Endodermal cell (in vitro differentiated cells): ENCODE results near the gene COQ8B. TPM values are rescaled to one million over a fixed set of nuclear protein-coding genes. Genes with fewer than 3 reads are reported as not detected.

Experiments
- DNase-seq: peaks from one replicate; pipeline ENCODE4 v3.0.0-alpha.2; 2017
- H3K27ac ChIP-seq: 2 replicates; pipeline ENCODE4 v1.5.1; 2013; ENCODE audit warnings: mild to moderate bottlenecking, low read depth, low read length, moderate library complexity
- H3K27me3 ChIP-seq: 2 replicates; pipeline ENCODE4 v1.6.1; 2013; ENCODE audit warnings: mild to moderate bottlenecking, low read length, moderate library complexity; ENCODE audit not compliant: insufficient read depth, control insufficient read depth, poor library complexity, severe bottlenecking
- H3K36me3 ChIP-seq: 2 replicates; pipeline ENCODE4 v1.7.0; 2013; ENCODE audit warnings: mild to moderate bottlenecking, low read length, moderate library complexity; ENCODE audit not compliant: control insufficient read depth, insufficient read depth
- H3K4me1 ChIP-seq: one replicate; pipeline ENCODE4 v1.7.0; 2013; ENCODE audit warnings: low read length; ENCODE audit not compliant: control insufficient read depth, insufficient read depth
- H3K4me3 ChIP-seq: 2 replicates; pipeline ENCODE4 v1.5.1; 2013; ENCODE audit warnings: mild to moderate bottlenecking, low read length, moderate library complexity
- H3K9ac ChIP-seq: 2 replicates; pipeline ENCODE4 v1.6.1; 2013; ENCODE audit warnings: mild to moderate bottlenecking, low read length, moderate library complexity; ENCODE audit not compliant: poor library complexity, severe bottlenecking; ENCODE audit errors: extremely low read depth
- H3K9me3 ChIP-seq: 2 replicates; pipeline ENCODE4 v1.6.1; 2013; ENCODE audit warnings: mild to moderate bottlenecking, low read length, moderate library complexity; ENCODE audit not compliant: control insufficient read depth
- H3K27ac Mint-ChIP-seq: 2 replicates; pipeline ENCODE4 v1.8.0; 2020; ENCODE audit warnings: mixed read lengths
- H3K27me3 Mint-ChIP-seq: 2 replicates; pipeline ENCODE4 v1.8.0; 2021; ENCODE audit warnings: mild to moderate bottlenecking, mixed read lengths; ENCODE audit not compliant: insufficient read depth
- H3K36me3 Mint-ChIP-seq: 2 replicates; pipeline ENCODE4 v1.8.0; 2020; ENCODE audit warnings: low read depth, mixed read lengths
- H3K4me1 Mint-ChIP-seq: 2 replicates; pipeline ENCODE4 v1.8.0; 2020; ENCODE audit warnings: mixed read lengths
- H3K4me3 Mint-ChIP-seq: 2 replicates; pipeline ENCODE4 v1.8.0; 2020; ENCODE audit warnings: mild to moderate bottlenecking, moderate library complexity, mixed read lengths
- H3K9me3 Mint-ChIP-seq: 2 replicates; pipeline ENCODE4 v1.8.0; 2020; ENCODE audit warnings: mild to moderate bottlenecking, mixed read lengths
- WGBS, 2 experiments: methylation state at CpG; one replicate each; pipeline versions ENCODE4 v1.1.5 to v1.1.7; 2013; ENCODE audit warnings: missing lambda C conversion rate in 2 of 2, mixed read lengths in 1 of 2; ENCODE audit not compliant: insufficient coverage in 1 of 2, insufficient read length in 1 of 2; 5-methylcytosine and 5-hydroxymethylcytosine counted together
- total RNA-seq, 2 donors: library from RNA; stranded (reverse); fragmentation: NEBNext Ultra II Directional in 1 of 2; extraction: Animal tissue kit (Norgen Biotek cat#: 25700) in 1 of 2; gene quantifications; 2 replicates in 1 of 2; 3 replicates in 1 of 2; pipeline ENCODE4 v1.2.1, GENCODE V29; 2021
- TF ChIP-seq, protein P1 (sequence below): fragments of 200-600 bp; sonication (generic); conservative IDR thresholded peaks from 2 replicates; pipeline ENCODE4 v1.5.0; 2021; ENCODE audit warnings: antibody characterized with exemption, mild to moderate bottlenecking

Gene COQ8B
- total RNA-seq, 2 donors from 2014 or later: 45.6 to 49.8 TPM

DNA sequence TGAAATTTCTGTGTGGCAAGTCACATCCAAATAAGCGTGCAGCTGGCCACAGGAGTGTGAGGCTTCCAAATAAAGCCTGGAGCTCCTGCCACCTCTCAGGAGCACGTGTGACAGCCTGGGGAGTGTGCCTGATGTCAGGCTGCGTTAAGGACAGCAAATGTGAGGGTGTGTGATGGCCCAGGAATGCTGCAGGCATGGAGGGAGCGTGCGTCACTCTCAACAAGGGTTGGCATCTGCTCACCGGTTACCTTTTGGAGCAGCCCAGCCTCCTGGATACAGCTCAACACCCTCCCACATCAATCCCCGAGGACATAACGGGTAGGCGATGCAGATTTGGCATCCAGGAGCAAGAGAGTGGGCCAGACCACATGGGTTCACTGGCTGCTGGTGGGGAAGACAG lies 45.3 kb downstream of the COQ8B start:
- Histone ChIP-seq H3K36me3 (peaks cover 68% of the 10 kb centered on the region), H3K4me3 (no peak overlapping the region), H3K9me3 (no peaks in the 10 kb centered on the region), H3K27me3 (no peaks in the 10 kb centered on the region), H3K9ac (no peak overlapping the region), H3K27ac (no peak overlapping the region), H3K4me1 (no peaks in the 10 kb centered on the region)
- Mint-ChIP-seq H3K4me3 (no peak overlapping the region), H3K9me3 (no peaks in the 10 kb centered on the region), H3K4me1 (no peaks in the 10 kb centered on the region), H3K27ac (no peak overlapping the region), H3K27me3 (no peaks in the 10 kb centered on the region), H3K36me3 (peaks cover 48% of the 10 kb centered on the region)
- TF ChIP-seq, protein P1, sequence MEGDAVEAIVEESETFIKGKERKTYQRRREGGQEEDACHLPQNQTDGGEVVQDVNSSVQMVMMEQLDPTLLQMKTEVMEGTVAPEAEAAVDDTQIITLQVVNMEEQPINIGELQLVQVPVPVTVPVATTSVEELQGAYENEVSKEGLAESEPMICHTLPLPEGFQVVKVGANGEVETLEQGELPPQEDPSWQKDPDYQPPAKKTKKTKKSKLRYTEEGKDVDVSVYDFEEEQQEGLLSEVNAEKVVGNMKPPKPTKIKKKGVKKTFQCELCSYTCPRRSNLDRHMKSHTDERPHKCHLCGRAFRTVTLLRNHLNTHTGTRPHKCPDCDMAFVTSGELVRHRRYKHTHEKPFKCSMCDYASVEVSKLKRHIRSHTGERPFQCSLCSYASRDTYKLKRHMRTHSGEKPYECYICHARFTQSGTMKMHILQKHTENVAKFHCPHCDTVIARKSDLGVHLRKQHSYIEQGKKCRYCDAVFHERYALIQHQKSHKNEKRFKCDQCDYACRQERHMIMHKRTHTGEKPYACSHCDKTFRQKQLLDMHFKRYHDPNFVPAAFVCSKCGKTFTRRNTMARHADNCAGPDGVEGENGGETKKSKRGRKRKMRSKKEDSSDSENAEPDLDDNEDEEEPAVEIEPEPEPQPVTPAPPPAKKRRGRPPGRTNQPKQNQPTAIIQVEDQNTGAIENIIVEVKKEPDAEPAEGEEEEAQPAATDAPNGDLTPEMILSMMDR: no peak
- 93 to 96% methylated on average over 5 to 9 of the region's 9 CpGs for WGBS, 2 experiments
- DNase-seq: no peak

DNA sequence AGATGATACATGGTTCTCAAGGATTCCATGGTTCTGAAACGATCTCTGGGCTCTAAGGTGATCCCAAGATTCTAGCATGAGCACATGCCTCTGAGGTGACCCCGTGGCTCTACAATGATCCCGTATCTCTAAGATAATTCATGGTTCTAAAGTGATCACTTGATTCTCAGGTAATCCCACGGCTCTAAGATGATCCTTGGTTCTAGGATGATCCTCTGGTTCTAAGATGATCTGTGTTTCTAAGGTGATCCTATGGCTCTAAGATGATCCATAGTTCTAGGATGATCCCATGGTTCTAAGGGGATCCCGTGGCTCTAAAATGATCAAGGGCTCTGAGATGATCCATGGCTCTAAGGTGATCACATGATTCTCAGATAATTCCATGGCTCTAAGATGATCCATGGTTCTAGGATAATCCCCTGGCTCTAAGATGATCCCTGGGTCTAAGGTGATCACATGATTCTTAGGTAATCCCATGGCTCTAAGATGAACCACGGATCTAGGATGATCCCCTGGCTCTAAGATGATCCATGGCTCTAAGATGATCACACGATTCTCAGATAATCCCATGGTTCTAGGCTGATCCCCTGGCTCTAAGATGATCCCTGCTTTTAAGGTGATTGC lies 47.6 kb downstream of the COQ8B start:
- H3K4me3 Mint-ChIP-seq: no peak overlapping the region
- H3K36me3 Mint-ChIP-seq: peaks cover 42% of the 10 kb centered on the region
- peaks cover 10% of the 10 kb centered on the region for H3K27me3 Mint-ChIP-seq
- Histone ChIP-seq H3K9ac (no peak overlapping the region), H3K4me3 (no peak overlapping the region), H3K9me3 (no peaks in the 10 kb centered on the region), H3K36me3 (peaks cover 53% of the 10 kb centered on the region), H3K27ac (no peak overlapping the region), H3K27me3 (no peaks in the 10 kb centered on the region), H3K4me1 (no peaks in the 10 kb centered on the region)
- DNase-seq: no peak
- no peaks in the 10 kb centered on the region for H3K4me1 Mint-ChIP-seq
- no peaks in the 10 kb centered on the region for H3K9me3 Mint-ChIP-seq
- 90% methylated on average over 7 of the region's 7 CpGs for WGBS, 2 experiments
- no peak overlapping the region for H3K27ac Mint-ChIP-seq
- TF ChIP-seq, protein P1: no peak

DNA sequence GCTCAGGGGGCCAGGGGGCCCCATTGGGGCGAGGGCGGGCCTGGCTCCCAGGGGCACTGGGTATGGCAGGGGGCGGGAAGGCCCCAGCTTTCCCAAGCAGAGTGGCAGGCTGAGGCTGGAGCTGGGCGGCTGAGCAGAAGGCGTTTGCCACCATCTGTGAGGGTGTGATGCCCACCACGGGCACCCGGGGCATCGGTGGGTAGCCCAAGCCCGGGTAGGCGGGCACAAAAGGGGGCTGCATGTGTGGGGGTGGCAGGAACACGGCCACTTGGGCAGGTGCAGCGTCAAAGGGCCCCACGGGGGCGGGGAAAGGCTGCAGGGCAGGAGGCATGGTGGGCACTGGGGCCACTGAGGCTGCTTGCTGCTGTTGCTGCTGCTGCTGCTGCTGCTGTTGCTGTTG lies 49.1 kb downstream of the COQ8B start:
- Histone ChIP-seq H3K36me3 (peaks cover 39% of the 10 kb centered on the region), H3K27ac (no peak overlapping the region), H3K27me3 (peaks cover 7% of the 10 kb centered on the region), H3K4me3 (no peak overlapping the region), H3K9me3 (no peaks in the 10 kb centered on the region), H3K4me1 (no peaks in the 10 kb centered on the region), H3K9ac (no peak overlapping the region)
- H3K4me1 Mint-ChIP-seq: no peaks in the 10 kb centered on the region
- H3K27me3 Mint-ChIP-seq: peaks cover 19% of the 10 kb centered on the region
- peaks cover 42% of the 10 kb centered on the region for H3K36me3 Mint-ChIP-seq
- WGBS, 2 experiments: 89 to 91% methylated on average over 4 to 14 of the region's 14 CpGs
- no peak overlapping the region for H3K27ac Mint-ChIP-seq
- H3K4me3 Mint-ChIP-seq: no peak overlapping the region
- H3K9me3 Mint-ChIP-seq: no peaks in the 10 kb centered on the region
- TF ChIP-seq, protein P1: no peak
- DNase-seq: no peak
